GM12878 (cell line): ENCODE measurements around the gene PIP4K2A. TPM values are rescaled to one million over a fixed set of nuclear protein-coding genes. Genes with fewer than 3 reads are reported as not detected.

Experiments used
- CBX5 ChIP-seq: sonication (generic); IDR thresholded peaks from 2 replicates; pipeline ENCODE4 v1.6.1; 2016; ENCODE audit warnings: low read depth, moderate library complexity, mild to moderate bottlenecking, inconsistent platforms
- HCFC1 ChIP-seq: fragments of 150-350 bp; IDR thresholded peaks from 2 replicates; pipeline ENCODE4 v1.6.1; 2014; ENCODE audit warnings: low read length
- HDAC2 ChIP-seq: fragments of 200-600 bp; sonication (generic); IDR thresholded peaks from 2 replicates; pipeline ENCODE4 v1.6.1; 2017
- HSF1 ChIP-seq: fragments of 150-350 bp; IDR thresholded peaks from 2 replicates; pipeline ENCODE4 v1.6.1; 2014; ENCODE audit warnings: mild to moderate bottlenecking, low read depth, low read length
- IKZF1 ChIP-seq: fragments of 450-650 bp; conservative IDR thresholded peaks from 2 replicates; pipeline ENCODE4 v1.6.1; 2017; ENCODE audit warnings: antibody characterized with exemption, mild to moderate bottlenecking
- MYC ChIP-seq: IDR thresholded peaks from 2 replicates; pipeline ENCODE4 v1.6.1; 2011; ENCODE audit warnings: mild to moderate bottlenecking, low read length, moderate library complexity, inconsistent platforms; ENCODE audit not compliant: insufficient read depth, insufficient replicate concordance, insufficient read length, severe bottlenecking
- PAX5 ChIP-seq: IDR thresholded peaks from 2 replicates; pipeline ENCODE4 v1.6.1; 2011; ENCODE audit warnings: low read depth, low read length, borderline replicate concordance
- PRDM15 ChIP-seq: fragments of 450-650 bp; formaldehyde crosslinking; IDR thresholded peaks from 2 replicates; pipeline ENCODE4 v1.4.0; 2020; ENCODE audit warnings: mild to moderate bottlenecking, moderate library complexity
- RELB ChIP-seq: fragments of 450-650 bp; IDR thresholded peaks from 2 replicates; pipeline ENCODE4 v1.6.1; 2017; ENCODE audit warnings: low read depth, mild to moderate bottlenecking, moderate library complexity
- ZNF274 ChIP-seq: IDR thresholded peaks from one replicate; pipeline ENCODE4 v1.8.0; 2011; ENCODE audit not compliant: insufficient read length, insufficient read depth
- polyA plus RNA-seq, 11 experiments: library from polyadenylated mRNA; depleted of rRNA in 4 of 11; unstranded in 6 of 11; stranded (reverse) in 5 of 11; fragments of >200 nt; fragmentation: Nextera tagmentation in 4 of 11; fragmentation: Illumina TruSeq in 1 of 11; extraction: Ambion mirVana in 4 of 11; extraction: Trizol in 1 of 11; gene quantifications; 1 replicate in 1 of 11; 2 replicates in 10 of 11; pipeline versions ENCODE4 v1.2.1 to v1.2.3, GENCODE V29; 2011 to 2016; ENCODE audit warnings: inconsistent platforms in 2 of 11, missing spikeins in 2 of 11, low read depth in 1 of 11
- total RNA-seq, 4 experiments: library from RNA; depleted of rRNA in 3 of 4; stranded (reverse); fragments of >200 nt in 3 of 4; fragmentation: Illumina TruSeq in 1 of 4; extraction: Trizol in 1 of 4; gene quantifications; 2 replicates each; pipeline versions ENCODE4 v1.2.1 to v1.2.3, GENCODE V29; 2013 to 2021

Gene PIP4K2A
- total and polyA plus RNA-seq, 10 of the 15 experiments (the other 5 are each of a cell fraction or from before 2014, with no cell fraction given) = 54.3 to 139 (median 84.4) TPM

- 0 out of 2 replicates have a peak, but pooled peaks have one; percentile 14 for TF ChIP-seq RELB
- no peak for TF ChIP-seq ZNF274
- peak; percentile 74; the same call in 1 of the 2 replicates for TF ChIP-seq HSF1
- TF ChIP-seq IKZF1 = 0 out of 2 replicates have a peak, but pooled peaks have one; percentile 36
- no peak for TF ChIP-seq MYC
- TF ChIP-seq PAX5 = no peak
- no peak for TF ChIP-seq CBX5
- no peak for TF ChIP-seq HDAC2
- no peak for TF ChIP-seq PRDM15 (CRISPR knock-in tag)
- no peak for TF ChIP-seq HCFC1
Observed at GRCh38 chr10:22649994-22650393, 64.4 kb downstream of the PIP4K2A start (continued).
